ENCODE data around the gene C1QTNF2.

Gene C1QTNF2

GRCh38 chr5:160330212-160330611, 40.2 kb downstream of the C1QTNF2 start:
- H3K36me3 ChIP-seq: no peaks in the 10 kb centered on the region
- no peaks in the 10 kb centered on the region for H3K9me3 ChIP-seq
- H3K4me3 ChIP-seq (ENCODE audit: low read depth in 1 of 2, low read length in 1 of 2): no peak overlapping the region
- peaks cover under 1 to 4% of the 10 kb centered on the region in 2 experiments for H3K4me1 ChIP-seq (ENCODE audit: control insufficient read depth in 1 of 2, insufficient read depth in 1 of 2, low read depth in 1 of 2, low read length in 1 of 2)
- no peak for TF ChIP-seq CTCF (IDR thresholded peaks at IDR 0.05)
- H3K27me3 ChIP-seq: peaks cover 16% of the 10 kb centered on the region
- no peak overlapping the region for H3K27ac ChIP-seq

GRCh38 chr5:160327818-160328217, 42.6 kb downstream of the C1QTNF2 start:
- no peak overlapping the region for H3K27ac ChIP-seq
- H3K36me3 ChIP-seq: no peaks in the 10 kb centered on the region
- TF ChIP-seq CTCF (IDR thresholded peaks at IDR 0.05): no peak
- peaks cover 7 to 8% of the 10 kb centered on the region in 2 experiments for H3K4me1 ChIP-seq (ENCODE audit: control insufficient read depth in 1 of 2, insufficient read depth in 1 of 2, low read depth in 1 of 2, low read length in 1 of 2)
- H3K9me3 ChIP-seq: no peaks in the 10 kb centered on the region
- H3K27me3 ChIP-seq: peaks cover 5% of the 10 kb centered on the region
- no peak overlapping the region for H3K4me3 ChIP-seq (ENCODE audit: low read depth in 1 of 2, low read length in 1 of 2)

GRCh38 chr5:160326981-160327380, 43.4 kb downstream of the C1QTNF2 start:
- H3K27me3 ChIP-seq: peaks cover 5% of the 10 kb centered on the region
- H3K27ac ChIP-seq: no peak overlapping the region
- no peaks in the 10 kb centered on the region for H3K36me3 ChIP-seq
- H3K4me3 ChIP-seq (ENCODE audit: low read depth in 1 of 2, low read length in 1 of 2): no peak overlapping the region
- no peak for TF ChIP-seq CTCF (IDR thresholded peaks at IDR 0.05)
- peaks cover 7 to 8% of the 10 kb centered on the region in 2 experiments for H3K4me1 ChIP-seq (ENCODE audit: control insufficient read depth in 1 of 2, insufficient read depth in 1 of 2, low read depth in 1 of 2, low read length in 1 of 2)
- no peaks in the 10 kb centered on the region for H3K9me3 ChIP-seq

- Histone ChIP-seq H3K9me3 (no peaks in the 10 kb centered on the region), H3K27ac (no peak overlapping the region), H3K36me3 (no peaks in the 10 kb centered on the region), H3K4me3 (ENCODE audit: low read depth in 1 of 2, low read length in 1 of 2) (no peak overlapping the region), H3K27me3 (peaks cover 5% of the 10 kb centered on the region), H3K4me1 (ENCODE audit: control insufficient read depth in 1 of 2, insufficient read depth in 1 of 2, low read depth in 1 of 2, low read length in 1 of 2) (peaks cover 13 to 17% of the 10 kb centered on the region in 2 experiments)
- no peak for TF ChIP-seq CTCF (IDR thresholded peaks at IDR 0.05)
These were observed 44.7 kb downstream of the C1QTNF2 start for GRCh38 chr5:160325716-160326115.

GRCh38 chr5:160324886-160325285, 45.5 kb downstream of the C1QTNF2 start:
- H3K9me3 ChIP-seq: no peaks in the 10 kb centered on the region
- TF ChIP-seq CTCF (IDR thresholded peaks at IDR 0.05): no peak
- no peaks in the 10 kb centered on the region for H3K36me3 ChIP-seq
- H3K4me3 ChIP-seq (ENCODE audit: low read depth in 1 of 2, low read length in 1 of 2): no peak overlapping the region
- peaks cover 20 to 25% of the 10 kb centered on the region in 2 experiments for H3K4me1 ChIP-seq (ENCODE audit: control insufficient read depth in 1 of 2, insufficient read depth in 1 of 2, low read depth in 1 of 2, low read length in 1 of 2)
- peaks cover 5% of the 10 kb centered on the region for H3K27me3 ChIP-seq
- H3K27ac ChIP-seq: peak overlapping the region; percentile 43

GRCh38 chr5:160318409-160318808, 52.0 kb downstream of the C1QTNF2 start:
- no peaks in the 10 kb centered on the region for H3K36me3 ChIP-seq
- no peak for TF ChIP-seq CTCF (IDR thresholded peaks at IDR 0.05)
- H3K4me3 ChIP-seq (ENCODE audit: low read depth in 1 of 2, low read length in 1 of 2): peak overlapping the region; percentile 22 to 28
- no peaks in the 10 kb centered on the region for H3K9me3 ChIP-seq
- peaks cover 65 to 74% of the 10 kb centered on the region in 2 experiments for H3K4me1 ChIP-seq (ENCODE audit: control insufficient read depth in 1 of 2, insufficient read depth in 1 of 2, low read depth in 1 of 2, low read length in 1 of 2)
- H3K27ac ChIP-seq: peak overlapping the region; percentile 84
- H3K27me3 ChIP-seq: peaks cover 7% of the 10 kb centered on the region

Measured in neutrophil (primary cell).